ENCODE data around the gene OAF.

- TF ChIP-seq CTCF (IDR thresholded peaks at IDR 0.05; ENCODE audit: insufficient read depth, low read depth, low read length) (no peak), EZH2 (IDR thresholded peaks at IDR 0.05; ENCODE audit: insufficient read depth, low read length) (no peak)
Measured at GRCh38 chr11:120257346-120257745, 46.5 kb downstream of the OAF start.

Measured in astrocyte (in vitro differentiated cells and primary cell).